Measurements from ENCODE around the gene FDX2.

FDX2 gene

DNA sequence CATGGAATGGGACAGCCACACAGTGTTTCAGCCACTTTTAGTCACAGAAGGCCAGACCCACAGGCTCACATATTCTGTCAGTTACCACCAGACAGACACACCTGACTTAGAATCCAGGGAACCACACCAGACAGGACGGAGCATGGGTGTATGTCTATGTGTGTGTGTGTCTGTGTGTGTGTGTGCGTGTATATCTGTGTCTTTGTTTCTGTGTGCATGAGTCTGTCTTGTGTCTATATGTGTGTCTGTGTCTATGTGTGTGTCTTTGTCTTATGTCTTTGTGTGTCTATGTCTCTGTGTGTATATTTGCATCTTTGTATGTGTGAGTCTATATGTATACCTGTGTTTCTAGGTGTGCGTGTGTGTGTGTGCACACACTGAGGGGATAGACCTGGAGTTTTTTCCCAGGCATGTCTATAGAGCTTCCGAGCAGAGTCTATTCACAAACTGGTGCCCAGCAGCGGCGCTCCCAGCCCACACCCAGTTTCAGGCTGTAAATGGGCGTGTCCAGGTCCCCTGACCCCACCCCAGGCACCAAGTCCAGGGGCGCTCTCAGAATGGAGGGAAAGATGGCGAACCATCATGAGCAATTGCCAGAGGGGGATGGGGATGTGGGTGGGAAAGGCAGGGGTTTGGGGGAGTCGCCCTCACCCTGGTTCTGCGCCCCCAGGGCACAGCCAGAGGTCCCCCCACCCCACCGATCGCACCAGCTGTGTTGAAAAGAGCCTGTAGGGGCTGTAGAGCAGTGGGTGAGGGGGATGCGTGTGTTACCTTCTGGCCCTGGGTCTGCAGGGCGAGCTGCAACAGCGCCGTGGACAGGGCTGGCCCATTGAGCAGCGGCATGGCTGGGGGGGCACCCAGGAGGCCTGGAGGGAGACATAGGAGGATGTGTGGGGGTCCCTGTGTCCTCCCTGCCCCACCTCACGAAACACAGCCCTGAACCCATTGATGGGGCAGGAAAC, 6.3 kb upstream of the FDX2 start:
- TF ChIP-seq, protein P1, sequence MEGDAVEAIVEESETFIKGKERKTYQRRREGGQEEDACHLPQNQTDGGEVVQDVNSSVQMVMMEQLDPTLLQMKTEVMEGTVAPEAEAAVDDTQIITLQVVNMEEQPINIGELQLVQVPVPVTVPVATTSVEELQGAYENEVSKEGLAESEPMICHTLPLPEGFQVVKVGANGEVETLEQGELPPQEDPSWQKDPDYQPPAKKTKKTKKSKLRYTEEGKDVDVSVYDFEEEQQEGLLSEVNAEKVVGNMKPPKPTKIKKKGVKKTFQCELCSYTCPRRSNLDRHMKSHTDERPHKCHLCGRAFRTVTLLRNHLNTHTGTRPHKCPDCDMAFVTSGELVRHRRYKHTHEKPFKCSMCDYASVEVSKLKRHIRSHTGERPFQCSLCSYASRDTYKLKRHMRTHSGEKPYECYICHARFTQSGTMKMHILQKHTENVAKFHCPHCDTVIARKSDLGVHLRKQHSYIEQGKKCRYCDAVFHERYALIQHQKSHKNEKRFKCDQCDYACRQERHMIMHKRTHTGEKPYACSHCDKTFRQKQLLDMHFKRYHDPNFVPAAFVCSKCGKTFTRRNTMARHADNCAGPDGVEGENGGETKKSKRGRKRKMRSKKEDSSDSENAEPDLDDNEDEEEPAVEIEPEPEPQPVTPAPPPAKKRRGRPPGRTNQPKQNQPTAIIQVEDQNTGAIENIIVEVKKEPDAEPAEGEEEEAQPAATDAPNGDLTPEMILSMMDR (IDR thresholded peaks at IDR 0.05), result no peak
- H3K27me3 Mint-ChIP-seq (ENCODE audit: low read depth, poor library complexity), result no peaks in the 10 kb centered on the region
- no peaks in the 10 kb centered on the region for H3K4me1 Mint-ChIP-seq
- peak overlapping the region; percentile 68 for H3K27ac Mint-ChIP-seq
- H3K36me3 Mint-ChIP-seq (ENCODE audit: low read depth), result peaks cover 27% of the 10 kb centered on the region
- no peak for DNase-seq
- H3K9me3 Mint-ChIP-seq, result no peaks in the 10 kb centered on the region
- H3K4me3 Mint-ChIP-seq, result no peak overlapping the region

DNA sequence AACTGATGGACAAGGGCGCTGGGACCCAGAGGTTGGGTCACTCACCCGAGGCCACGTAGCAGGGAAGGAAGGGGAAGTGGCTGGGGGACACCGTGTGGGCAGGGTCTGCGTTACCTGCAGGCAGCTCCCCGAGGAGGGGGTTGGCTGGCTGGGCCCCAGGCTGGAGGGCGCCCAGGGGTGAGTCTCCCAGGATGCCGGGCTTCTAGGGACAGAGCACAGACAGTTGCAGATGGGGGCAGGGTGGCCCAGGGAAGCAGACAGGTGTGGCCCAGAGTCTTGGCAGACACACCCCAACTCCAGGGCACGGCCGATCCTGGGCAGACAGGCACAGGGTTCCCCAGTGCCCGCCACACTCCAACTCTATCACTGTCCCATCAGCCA, 5.6 kb upstream of the FDX2 start:
- TF ChIP-seq, protein P1 (IDR thresholded peaks at IDR 0.05), result no peak
- Mint-ChIP-seq H3K4me1 (peaks cover 1% of the 10 kb centered on the region), H3K9me3 (no peaks in the 10 kb centered on the region), H3K36me3 (ENCODE audit: low read depth) (peaks cover 27% of the 10 kb centered on the region), H3K27me3 (ENCODE audit: low read depth, poor library complexity) (no peaks in the 10 kb centered on the region), H3K4me3 (no peak overlapping the region), H3K27ac (no peak overlapping the region)
- no peak for DNase-seq

DNA sequence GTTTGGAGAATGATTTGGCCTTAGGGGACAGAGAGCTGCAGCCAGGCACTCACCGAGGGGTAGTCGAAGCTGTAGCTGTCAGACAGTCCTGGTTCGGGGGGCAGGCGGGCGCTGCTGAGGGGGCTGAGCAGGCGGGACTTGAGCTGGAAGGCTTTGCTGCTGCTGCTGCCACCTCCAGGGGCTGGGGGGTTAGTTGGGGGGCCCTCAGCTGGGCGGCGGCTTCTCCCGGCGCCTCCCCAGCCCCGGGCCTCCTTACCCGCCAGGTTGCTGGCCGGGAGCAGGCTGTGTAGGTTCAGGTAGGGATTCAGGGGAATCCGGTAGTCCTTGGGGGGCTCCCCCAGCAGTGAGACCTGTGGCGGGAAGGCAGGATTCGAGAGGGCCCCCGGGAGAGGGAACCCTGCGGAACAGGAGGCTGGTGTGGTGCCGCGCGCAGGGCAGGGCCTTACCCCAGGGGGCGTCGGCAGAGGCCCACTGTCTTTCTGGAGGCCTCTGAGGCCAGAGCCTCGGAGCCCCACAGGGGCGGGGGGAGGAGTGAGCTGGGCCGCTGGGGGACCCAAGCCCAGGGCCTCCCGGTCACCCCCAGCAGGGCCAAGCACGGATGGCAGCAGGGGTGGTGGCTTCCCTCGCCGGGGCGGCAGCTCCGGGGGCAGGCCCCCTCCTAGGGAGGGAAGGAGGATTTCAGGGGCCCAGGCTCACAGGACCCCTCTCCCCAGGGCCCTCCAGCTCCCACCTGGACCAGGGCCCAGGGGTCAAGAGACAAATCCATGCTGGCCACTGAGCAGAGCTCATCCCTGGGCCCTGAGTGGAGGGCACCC, 5.0 kb upstream of the FDX2 start:
- H3K27ac Mint-ChIP-seq, result no peak overlapping the region
- H3K27me3 Mint-ChIP-seq (ENCODE audit: low read depth, poor library complexity), result no peaks in the 10 kb centered on the region
- H3K9me3 Mint-ChIP-seq, result no peaks in the 10 kb centered on the region
- TF ChIP-seq, protein P1 (IDR thresholded peaks at IDR 0.05), result no peak
- H3K36me3 Mint-ChIP-seq (ENCODE audit: low read depth), result peaks cover 25% of the 10 kb centered on the region
- H3K4me1 Mint-ChIP-seq, result peaks cover 7% of the 10 kb centered on the region
- no peak overlapping the region for H3K4me3 Mint-ChIP-seq
- no peak for DNase-seq

DNA sequence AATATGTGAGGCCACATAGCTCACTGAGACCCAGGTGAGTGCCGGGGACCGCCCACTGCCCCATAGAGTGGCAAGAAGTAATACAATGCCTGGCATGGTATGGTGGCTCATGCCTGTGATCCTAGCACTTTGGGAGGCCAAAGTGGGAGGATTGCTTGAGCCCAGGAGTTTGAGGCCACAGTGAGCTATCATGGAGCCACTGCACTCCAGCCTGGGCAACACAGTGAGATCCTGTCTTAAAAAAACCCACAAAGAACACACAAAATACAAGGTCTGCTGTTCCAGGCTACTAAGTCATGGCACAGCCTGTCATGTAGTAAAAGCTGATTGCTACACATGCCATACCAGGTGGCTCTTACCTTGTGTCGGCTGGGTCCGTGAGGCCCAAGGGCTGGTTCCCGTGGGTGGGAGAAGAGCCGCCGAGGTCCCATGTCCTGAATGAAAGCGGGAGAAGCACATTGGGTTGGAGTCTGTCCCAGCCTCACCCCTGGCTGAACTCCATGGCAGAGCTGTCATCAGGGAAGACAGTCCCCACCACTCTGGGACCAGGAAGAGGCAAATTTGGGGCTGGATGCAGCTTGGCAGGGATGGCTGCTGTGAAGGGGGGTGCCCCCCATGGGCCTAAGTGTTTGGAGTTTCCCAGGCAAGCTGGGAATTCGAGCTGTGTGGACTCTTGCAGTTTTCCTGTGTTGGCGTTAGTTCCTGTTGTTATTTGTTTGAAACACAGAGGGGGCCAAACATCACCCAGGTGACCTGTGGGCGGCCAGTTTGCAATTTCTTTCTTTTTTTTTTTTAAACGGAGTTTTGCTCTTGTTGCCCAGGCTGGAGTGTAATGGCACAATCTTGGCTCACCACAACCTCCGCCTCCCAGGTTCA, 3.2 kb upstream of the FDX2 start:
- no peak for DNase-seq
- Mint-ChIP-seq H3K9me3 (no peaks in the 10 kb centered on the region), H3K27ac (no peak overlapping the region), H3K27me3 (ENCODE audit: low read depth, poor library complexity) (no peaks in the 10 kb centered on the region), H3K36me3 (ENCODE audit: low read depth) (peaks cover 20% of the 10 kb centered on the region), H3K4me3 (no peak overlapping the region), H3K4me1 (peaks cover 23% of the 10 kb centered on the region)
- TF ChIP-seq, protein P1 (IDR thresholded peaks at IDR 0.05), result no peak

DNA sequence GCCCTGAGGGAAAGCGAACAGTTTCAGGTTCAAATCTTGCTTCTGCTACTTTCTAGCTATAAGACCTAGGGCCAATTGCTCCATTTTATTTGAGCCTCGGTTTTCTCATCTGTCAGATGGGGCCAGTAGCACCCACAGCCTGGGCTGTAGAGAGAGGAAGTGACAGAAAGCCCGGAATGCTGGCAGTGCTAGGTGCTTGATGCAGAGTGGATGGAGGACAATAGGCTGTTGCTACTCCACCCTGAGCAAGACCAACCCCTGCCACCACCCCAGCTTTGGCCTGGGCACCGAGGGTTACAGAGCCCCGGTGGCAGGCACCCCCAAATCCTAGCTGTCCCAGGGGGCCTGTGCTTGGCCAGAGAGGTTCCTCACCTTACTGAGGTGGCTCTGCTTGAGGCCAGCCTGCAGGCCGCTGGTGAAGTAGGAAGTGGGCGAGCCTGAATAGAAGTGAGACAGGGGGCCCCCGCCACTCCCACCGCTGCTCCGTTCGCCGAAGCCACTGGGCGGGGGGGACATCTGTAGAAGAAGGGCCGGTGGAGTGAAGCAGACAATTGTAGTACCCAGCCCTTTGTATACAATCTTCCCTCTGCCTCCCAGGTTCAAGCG, 2.1 kb upstream of the FDX2 start:
- peaks cover 23% of the 10 kb centered on the region for H3K4me1 Mint-ChIP-seq
- H3K4me3 Mint-ChIP-seq, result no peak overlapping the region
- no peaks in the 10 kb centered on the region for H3K27me3 Mint-ChIP-seq (ENCODE audit: low read depth, poor library complexity)
- H3K36me3 Mint-ChIP-seq (ENCODE audit: low read depth), result peaks cover 24% of the 10 kb centered on the region
- peak overlapping the region; percentile 68 for H3K27ac Mint-ChIP-seq
- TF ChIP-seq, protein P1 (IDR thresholded peaks at IDR 0.05), result no peak
- DNase-seq, result no peak
- no peaks in the 10 kb centered on the region for H3K9me3 Mint-ChIP-seq

Data from nephron progenitor cell (in vitro differentiated cells).